Measurements from ENCODE around the gene MGMT.

- TF ChIP-seq CTCF (IDR thresholded peaks at IDR 0.05) (no peak), POLR2A (IDR thresholded peaks at IDR 0.05) (no peak)
These were observed 276.7 kb downstream of the MGMT start for GRCh38 chr10:129743738-129744133.

Data from testis (tissue), 2 donors.